Neural cell (in vitro differentiated cells): ENCODE data around the gene ABT1. TPM values are rescaled to one million over a fixed set of nuclear protein-coding genes. Genes with fewer than 3 reads are reported as not detected.

Source experiments
- H2AFZ ChIP-seq: fragments of 200-600, 300-800 bp; sonication (generic), shearing (Covaris generic); 2 replicates; pipeline ENCODE4 v1.6.0; 2014; ENCODE audit warnings: low read depth, mild to moderate bottlenecking, antibody characterized with exemption, low read length, moderate library complexity
- H3F3A ChIP-seq: fragments of 200-600 bp; shearing (Covaris generic); 2 replicates; pipeline ENCODE4 v1.6.1; 2016; ENCODE audit warnings: mild to moderate bottlenecking, moderate library complexity, mixed read lengths, antibody characterized with exemption, low read length; ENCODE audit not compliant: insufficient read depth, poor library complexity, severe bottlenecking
- H3K27ac ChIP-seq: fragments of 200-600, 300-800 bp; sonication (generic), shearing (Covaris generic); 2 replicates; pipeline ENCODE4 v1.5.1; 2014; ENCODE audit warnings: mild to moderate bottlenecking, low read length, moderate library complexity
- H3K27me3 ChIP-seq: fragments of 300-800, 200-600 bp; sonication (generic), shearing (Covaris generic); 2 replicates; pipeline ENCODE4 v1.6.0; 2014; ENCODE audit warnings: mild to moderate bottlenecking, low read depth, low read length, moderate library complexity; ENCODE audit not compliant: insufficient read depth
- H3K36me3 ChIP-seq: fragments of 300-800, 200-600 bp; sonication (generic), shearing (Covaris generic); 2 replicates; pipeline ENCODE4 v1.5.1; 2014; ENCODE audit warnings: mild to moderate bottlenecking, antibody characterized with exemption, low read length, moderate library complexity; ENCODE audit not compliant: insufficient read depth
- H3K4me2 ChIP-seq: fragments of 300-800, 200-600 bp; sonication (generic), shearing (Covaris generic); 2 replicates; pipeline ENCODE4 v1.6.0; 2014; ENCODE audit warnings: mild to moderate bottlenecking, low read length
- H3K4me3 ChIP-seq: fragments of 300-800, 200-600 bp; sonication (generic), shearing (Covaris generic); 2 replicates; pipeline ENCODE4 v1.5.1; 2014; ENCODE audit warnings: mild to moderate bottlenecking, low read length, moderate library complexity
- H3K79me2 ChIP-seq: fragments of 200-600 bp; shearing (Covaris generic); replicated peaks from 2 replicates; pipeline ENCODE4 v1.6.0; 2014; ENCODE audit warnings: mild to moderate bottlenecking, low read length, moderate library complexity; ENCODE audit not compliant: insufficient read depth
- H3K9ac ChIP-seq: fragments of 300-800, 200-600 bp; sonication (generic), shearing (Covaris generic); 2 replicates; pipeline ENCODE4 v1.6.1; 2016; ENCODE audit warnings: mild to moderate bottlenecking, low read length, mixed read lengths
- H3K9me2 ChIP-seq: fragments of 200-600 bp; shearing (Covaris generic); 2 replicates; pipeline ENCODE4 v1.6.1; 2016; ENCODE audit warnings: mild to moderate bottlenecking, low read length, mixed read lengths; ENCODE audit not compliant: insufficient read depth
- H3K9me3 ChIP-seq: fragments of 200-600, 300-800 bp; sonication (generic), shearing (Covaris generic); 2 replicates; pipeline ENCODE4 v1.6.1; 2016; ENCODE audit warnings: mild to moderate bottlenecking, mixed run types, low read length, moderate library complexity, mixed read lengths
- H4K20me1 ChIP-seq: fragments of 200-600 bp; shearing (Covaris generic); 2 replicates; pipeline ENCODE4 v1.6.1; 2016; ENCODE audit warnings: mild to moderate bottlenecking, mixed run types; ENCODE audit not compliant: insufficient read depth
- CTCF ChIP-seq: fragments of 450-650 bp; IDR thresholded peaks from 2 replicates; pipeline ENCODE4 v1.5.1; 2014; ENCODE audit warnings: antibody characterized with exemption, mild to moderate bottlenecking, moderate library complexity; ENCODE audit not compliant: poor library complexity, severe bottlenecking
- EP300 ChIP-seq: fragments of 450-650 bp; conservative IDR thresholded peaks from 2 replicates; pipeline ENCODE4 v1.6.1; 2014; ENCODE audit warnings: antibody characterized with exemption, mild to moderate bottlenecking, moderate library complexity; ENCODE audit not compliant: poor library complexity, severe bottlenecking
- EZH2 ChIP-seq: fragments of 200-600, 300-800 bp; shearing (Covaris generic), sonication (generic); IDR thresholded peaks from 2 replicates; pipeline ENCODE4 v1.6.1; 2014; ENCODE audit warnings: antibody characterized with exemption, low read length, borderline replicate concordance, mild to moderate bottlenecking; ENCODE audit not compliant: insufficient read depth, poor library complexity, severe bottlenecking
- MXI1 ChIP-seq: fragments of 450-650 bp; conservative IDR thresholded peaks from 2 replicates; pipeline ENCODE4 v1.6.1; 2014; ENCODE audit warnings: antibody characterized with exemption, mild to moderate bottlenecking; ENCODE audit not compliant: poor library complexity, severe bottlenecking
- POLR2AphosphoS5 ChIP-seq: IDR thresholded peaks from 2 replicates; pipeline ENCODE4 v1.6.1; 2012
- RAD21 ChIP-seq: fragments of 450-650 bp; conservative IDR thresholded peaks from 2 replicates; pipeline ENCODE4 v1.6.1; 2014; ENCODE audit warnings: antibody characterized with exemption, mild to moderate bottlenecking, moderate library complexity
- REST ChIP-seq: IDR thresholded peaks from 2 replicates; pipeline ENCODE4 v1.6.1; 2012; ENCODE audit warnings: borderline replicate concordance
- SMC3 ChIP-seq: fragments of 450-650 bp; conservative IDR thresholded peaks from 2 replicates; pipeline ENCODE4 v1.6.1; 2014; ENCODE audit warnings: antibody characterized with exemption, mild to moderate bottlenecking, moderate library complexity; ENCODE audit not compliant: poor library complexity
- TAF1 ChIP-seq: IDR thresholded peaks from 2 replicates; pipeline ENCODE4 v1.6.1; 2012; ENCODE audit warnings: low read depth
- polyA plus RNA-seq: library from polyadenylated mRNA; depleted of rRNA; stranded (reverse); fragments of >200 nt; gene quantifications from 2 replicates; pipeline ENCODE4 v1.2.3, GENCODE V29; 2014

ABT1 gene
- polyA plus RNA-seq, 1 donor from 2014 or later = 26.1 TPM

- peaks cover 10% of the 10 kb centered on the region for H3K79me2 ChIP-seq
- TF ChIP-seq SMC3 = no peak
- TF ChIP-seq MXI1 = no peak
- no peak for TF ChIP-seq EZH2
- no peak for TF ChIP-seq RAD21
- TF ChIP-seq REST = no peak
- TF ChIP-seq POLR2AphosphoS5 = no peak
- no peak for TF ChIP-seq CTCF
- TF ChIP-seq TAF1 = no peak
- TF ChIP-seq EP300 = no peak
- no peaks in the 10 kb centered on the region for H3K9me2 ChIP-seq
- H3K4me2 ChIP-seq = no peak overlapping the region
- H3K27me3 ChIP-seq = peaks cover 14% of the 10 kb centered on the region
- no peak overlapping the region for H2AFZ ChIP-seq
- H3K9me3 ChIP-seq = no peaks in the 10 kb centered on the region
- H3K36me3 ChIP-seq = no peaks in the 10 kb centered on the region
- H4K20me1 ChIP-seq = no peaks in the 10 kb centered on the region
- no peak overlapping the region for H3K27ac ChIP-seq
- no peak overlapping the region for H3K4me3 ChIP-seq
- no peak overlapping the region for H3K9ac ChIP-seq
- H3F3A ChIP-seq = peaks cover 7% of the 10 kb centered on the region
Measured at GRCh38 chr6:26599134-26599533, 2.4 kb downstream of the ABT1 start.

- peaks cover 7% of the 10 kb centered on the region for H3F3A ChIP-seq
- no peaks in the 10 kb centered on the region for H3K36me3 ChIP-seq
- H2AFZ ChIP-seq = no peak overlapping the region
- H3K9me2 ChIP-seq = no peaks in the 10 kb centered on the region
- no peaks in the 10 kb centered on the region for H3K9me3 ChIP-seq
- no peak overlapping the region for H3K4me3 ChIP-seq
- no peak overlapping the region for H3K9ac ChIP-seq
- H3K79me2 ChIP-seq = peaks cover 10% of the 10 kb centered on the region
- no peak overlapping the region for H3K4me2 ChIP-seq
- H4K20me1 ChIP-seq = no peaks in the 10 kb centered on the region
- H3K27me3 ChIP-seq = peaks cover 9% of the 10 kb centered on the region
- TF ChIP-seq POLR2AphosphoS5 (no peak), SMC3 (no peak), TAF1 (no peak), CTCF (no peak), RAD21 (no peak)
- no peak overlapping the region for H3K27ac ChIP-seq
Measured at GRCh38 chr6:26599591-26599990, 2.8 kb downstream of the ABT1 start.
